ENCODE results near the gene MGAT5B.
"Not testable (repeated sequence)": the region's sequence is repeated elsewhere in the genome, so short reads cannot be mapped to it uniquely, and the experiment has no call there.

The MGAT5B gene

GRCh38 chr17:76951375-76951905, 83.2 kb downstream of the MGAT5B start:
- DNase-seq, result no peak

GRCh38 chr17:76952402-76952801, 84.2 kb downstream of the MGAT5B start:
- DNase-seq, result no peak

- DNase-seq, result no peak
Measured at GRCh38 chr17:76953066-76953465, 84.9 kb downstream of the MGAT5B start.

GRCh38 chr17:76953946-76954345, 85.7 kb downstream of the MGAT5B start:
- peak; percentile 16 for DNase-seq

- no peak for DNase-seq
Measured at GRCh38 chr17:76955191-76955590, 87.0 kb downstream of the MGAT5B start.

GRCh38 chr17:76956846-76957540, 88.8 kb downstream of the MGAT5B start:
- DNase-seq, result no peak

- DNase-seq, result peak; percentile 38
Measured at GRCh38 chr17:76957678-76958464, 89.7 kb downstream of the MGAT5B start.

- no peak for DNase-seq
Measured at GRCh38 chr17:76958974-76959373, 90.8 kb downstream of the MGAT5B start.

GRCh38 chr17:76961869-76962268, 93.7 kb downstream of the MGAT5B start:
- no peak for DNase-seq

GRCh38 chr17:76962858-76963257, 94.7 kb downstream of the MGAT5B start:
- no peak for DNase-seq

GRCh38 chr17:76966016-76966415, 97.8 kb downstream of the MGAT5B start:
- DNase-seq, result no peak

- no peak for DNase-seq
Measured at GRCh38 chr17:76966486-76967181, 98.4 kb downstream of the MGAT5B start.

- DNase-seq, result no peak
Measured at GRCh38 chr17:76967762-76968161, 99.6 kb downstream of the MGAT5B start.

- DNase-seq, result peak; percentile 38
Measured at GRCh38 chr17:76968707-76969597, 100.7 kb downstream of the MGAT5B start.

GRCh38 chr17:76969598-76970172, 101.5 kb downstream of the MGAT5B start:
- no peak for DNase-seq

GRCh38 chr17:76970228-76970627, 102.0 kb downstream of the MGAT5B start:
- DNase-seq, result not testable (repeated sequence)

- no peak for DNase-seq
Measured at GRCh38 chr17:76972046-76972641, 103.9 kb downstream of the MGAT5B start.

- no peak for DNase-seq
Measured at GRCh38 chr17:76973040-76973439, 104.8 kb downstream of the MGAT5B start.

- DNase-seq, result no peak
Measured at GRCh38 chr17:76974721-76975120, 106.5 kb downstream of the MGAT5B start.

- DNase-seq, result not testable (repeated sequence)
Measured at GRCh38 chr17:76978050-76978449, 109.8 kb downstream of the MGAT5B start.
